Neural cell (in vitro differentiated cells): ENCODE data around the gene MTCH1.

ENCODE experiments used
- EP300 ChIP-seq: fragments of 450-650 bp; conservative IDR thresholded peaks from 2 replicates; pipeline ENCODE4 v1.6.1; 2014; ENCODE audit warnings: antibody characterized with exemption, mild to moderate bottlenecking, moderate library complexity; ENCODE audit not compliant: poor library complexity, severe bottlenecking
- EZH2 ChIP-seq: fragments of 200-600, 300-800 bp; shearing (Covaris generic), sonication (generic); IDR thresholded peaks from 2 replicates; pipeline ENCODE4 v1.6.1; 2014; ENCODE audit warnings: antibody characterized with exemption, low read length, borderline replicate concordance, mild to moderate bottlenecking; ENCODE audit not compliant: insufficient read depth, poor library complexity, severe bottlenecking
- RAD21 ChIP-seq: fragments of 450-650 bp; conservative IDR thresholded peaks from 2 replicates; pipeline ENCODE4 v1.6.1; 2014; ENCODE audit warnings: antibody characterized with exemption, mild to moderate bottlenecking, moderate library complexity
- SMC3 ChIP-seq: fragments of 450-650 bp; conservative IDR thresholded peaks from 2 replicates; pipeline ENCODE4 v1.6.1; 2014; ENCODE audit warnings: antibody characterized with exemption, mild to moderate bottlenecking, moderate library complexity; ENCODE audit not compliant: poor library complexity
- TF ChIP-seq, protein P1 (sequence below): fragments of 450-650 bp; IDR thresholded peaks from 2 replicates; pipeline ENCODE4 v1.5.1; 2014; ENCODE audit warnings: antibody characterized with exemption, mild to moderate bottlenecking, moderate library complexity; ENCODE audit not compliant: poor library complexity, severe bottlenecking

- TF ChIP-seq SMC3: no peak
- TF ChIP-seq, protein P1, sequence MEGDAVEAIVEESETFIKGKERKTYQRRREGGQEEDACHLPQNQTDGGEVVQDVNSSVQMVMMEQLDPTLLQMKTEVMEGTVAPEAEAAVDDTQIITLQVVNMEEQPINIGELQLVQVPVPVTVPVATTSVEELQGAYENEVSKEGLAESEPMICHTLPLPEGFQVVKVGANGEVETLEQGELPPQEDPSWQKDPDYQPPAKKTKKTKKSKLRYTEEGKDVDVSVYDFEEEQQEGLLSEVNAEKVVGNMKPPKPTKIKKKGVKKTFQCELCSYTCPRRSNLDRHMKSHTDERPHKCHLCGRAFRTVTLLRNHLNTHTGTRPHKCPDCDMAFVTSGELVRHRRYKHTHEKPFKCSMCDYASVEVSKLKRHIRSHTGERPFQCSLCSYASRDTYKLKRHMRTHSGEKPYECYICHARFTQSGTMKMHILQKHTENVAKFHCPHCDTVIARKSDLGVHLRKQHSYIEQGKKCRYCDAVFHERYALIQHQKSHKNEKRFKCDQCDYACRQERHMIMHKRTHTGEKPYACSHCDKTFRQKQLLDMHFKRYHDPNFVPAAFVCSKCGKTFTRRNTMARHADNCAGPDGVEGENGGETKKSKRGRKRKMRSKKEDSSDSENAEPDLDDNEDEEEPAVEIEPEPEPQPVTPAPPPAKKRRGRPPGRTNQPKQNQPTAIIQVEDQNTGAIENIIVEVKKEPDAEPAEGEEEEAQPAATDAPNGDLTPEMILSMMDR: no peak
- TF ChIP-seq EP300: no peak
- TF ChIP-seq RAD21: no peak
- no peak for TF ChIP-seq EZH2
Measured at GRCh38 chr6:36980129-36980528, 5.9 kb downstream of the MTCH1 start.
